Tibial artery (tissue), 4 donors: Measurements from ENCODE around the gene FANCE.
A peak's percentile ranks its signal among the peaks of the same experiment; 100 is the strongest.

Source experiments
- DNase-seq, 2 donors: peaks; one replicate each; pipeline ENCODE4 v3.0.0-alpha.2; 2019
- H3K27ac ChIP-seq, 2 donors: fragments of 200-600 bp; sonication (generic) in 1 of 2; 1 replicate in 1 of 2; 2 replicates in 1 of 2; pipeline ENCODE4 v1.5.1; 2018 to 2019; ENCODE audit warnings: mild to moderate bottlenecking in 1 of 2
- H3K27me3 ChIP-seq, 2 donors: fragments of 200-600 bp; sonication (generic) in 1 of 2; one replicate each; pipeline versions ENCODE4 v1.5.1 to v1.6.0; 2016 to 2019
- H3K36me3 ChIP-seq, 3 donors: fragments of 200-600 bp; sonication (generic) in 2 of 3; one replicate each; pipeline ENCODE4 v1.5.1; 2016 to 2019; ENCODE audit warnings: mild to moderate bottlenecking in 2 of 3
- H3K4me1 ChIP-seq, 4 donors: fragments of 200-600 bp; sonication (generic) in 2 of 4; 1 replicate in 3 of 4; 2 replicates in 1 of 4; pipeline ENCODE4 v1.5.1; 2016 to 2019
- H3K4me3 ChIP-seq, 2 donors: fragments of 200-600 bp; sonication (generic) in 1 of 2; 1 replicate in 1 of 2; 2 replicates in 1 of 2; pipeline ENCODE4 v1.5.1; 2018 to 2019; ENCODE audit warnings: mild to moderate bottlenecking in 2 of 2
- H3K9me3 ChIP-seq, 3 donors: fragments of 200-600 bp; sonication (generic) in 1 of 3; one replicate each; pipeline ENCODE4 v1.5.1; 2016 to 2019
- CTCF ChIP-seq, 2 experiments: fragments of 200-600 bp in 1 of 2; fragments of 450-650 bp in 1 of 2; IDR thresholded peaks; one replicate each; pipeline ENCODE4 v1.5.1; 2017 to 2019; ENCODE audit warnings: antibody characterized with exemption in 2 of 2, mild to moderate bottlenecking in 1 of 2, moderate library complexity in 1 of 2
- intact Hi-C: fragments of 100-400 bp; cut with DNase I; formaldehyde crosslinking; loops from one replicate; pipeline ENCODE4 v1.15.0; 2023; ENCODE audit warnings: low total_unique reads

FANCE gene

DNA sequence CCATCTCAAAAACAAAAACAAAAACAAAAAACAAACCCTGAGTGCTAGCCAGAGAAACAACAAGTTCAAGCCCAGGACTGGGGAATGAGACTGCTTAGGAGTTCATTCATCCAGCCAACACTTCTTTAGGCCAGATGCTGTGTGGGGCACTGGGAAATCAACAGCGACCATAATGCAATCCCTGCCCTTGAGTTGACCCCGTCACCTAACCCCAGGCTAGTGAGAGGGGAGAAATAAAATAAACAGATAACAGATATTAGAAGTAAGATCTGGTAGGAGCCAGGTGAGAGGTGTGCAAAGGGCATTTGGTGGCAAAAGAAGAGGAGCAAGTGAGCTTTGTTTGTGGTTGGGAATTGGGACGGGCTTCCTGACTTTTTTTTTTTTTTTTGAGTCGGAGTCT, 11.2 kb downstream of the FANCE start:
- H3K4me3 ChIP-seq = no peak overlapping the region
- no peaks in the 10 kb centered on the region for H3K9me3 ChIP-seq
- no peak for TF ChIP-seq CTCF (IDR thresholded peaks at IDR 0.05)
- no peak for DNase-seq
- H3K27me3 ChIP-seq = no peaks in the 10 kb centered on the region
- H3K36me3 ChIP-seq = peaks cover 22 to 83% (median 23%) of the 10 kb centered on the region in 3 donors
- peaks cover 0 to 7% (median 2%) of the 10 kb centered on the region in 4 donors for H3K4me1 ChIP-seq
- H3K27ac ChIP-seq = no peak overlapping the region
- intact Hi-C loops = no loop called here

- no peak overlapping the region for H3K4me3 ChIP-seq
- TF ChIP-seq CTCF (IDR thresholded peaks at IDR 0.05) = no peak
- intact Hi-C loops = loop anchor here (5.0 kb wide), 1 partner anchor 123 kb away; the partner anchor contains the start of gene PPARD
- H3K36me3 ChIP-seq = peaks cover 13 to 74% (median 13%) of the 10 kb centered on the region in 3 donors
- no peak overlapping the region for H3K27ac ChIP-seq
- no peak for DNase-seq
- H3K4me1 ChIP-seq = peaks cover 0 to 25% (median 12%) of the 10 kb centered on the region in 4 donors
- no peaks in the 10 kb centered on the region for H3K9me3 ChIP-seq
- H3K27me3 ChIP-seq = no peaks in the 10 kb centered on the region
These were observed 13.5 kb downstream of the FANCE start for GRCh38 chr6:35465646-35466045.

- peak; percentile 93 to 98 for DNase-seq
- peak; percentile 96 to 98 for TF ChIP-seq CTCF (IDR thresholded peaks at IDR 0.05)
- peak within 1 kb of the TSS; percentile 63 to 80 for H3K4me3 ChIP-seq
- intact Hi-C loops = loop anchor here (2.0 to 5.0 kb wide), 2 partner anchors 28 to 126 kb away; partner anchors contain the start of genes PPARD and TEAD3
- H3K27ac ChIP-seq = peak within 1 kb of the TSS; percentile 83 to 86
- no peaks in the 10 kb centered on the region for H3K9me3 ChIP-seq
- H3K27me3 ChIP-seq = no peaks in the 10 kb centered on the region
- H3K4me1 ChIP-seq = peaks cover 0 to 44% (median 26%) of the 10 kb centered on the region in 4 donors
- H3K36me3 ChIP-seq = peaks cover 22 to 74% (median 34%) of the 10 kb centered on the region in 3 donors
These were observed 16.2 kb downstream of the FANCE start, which contains the start of gene RPL10A for GRCh38 chr6:35468181-35468979. TSS of gene RPL10A (plus strand) at chr6:35468401. CDS start at chr6:35468435, 34 bp downstream.

DNA sequence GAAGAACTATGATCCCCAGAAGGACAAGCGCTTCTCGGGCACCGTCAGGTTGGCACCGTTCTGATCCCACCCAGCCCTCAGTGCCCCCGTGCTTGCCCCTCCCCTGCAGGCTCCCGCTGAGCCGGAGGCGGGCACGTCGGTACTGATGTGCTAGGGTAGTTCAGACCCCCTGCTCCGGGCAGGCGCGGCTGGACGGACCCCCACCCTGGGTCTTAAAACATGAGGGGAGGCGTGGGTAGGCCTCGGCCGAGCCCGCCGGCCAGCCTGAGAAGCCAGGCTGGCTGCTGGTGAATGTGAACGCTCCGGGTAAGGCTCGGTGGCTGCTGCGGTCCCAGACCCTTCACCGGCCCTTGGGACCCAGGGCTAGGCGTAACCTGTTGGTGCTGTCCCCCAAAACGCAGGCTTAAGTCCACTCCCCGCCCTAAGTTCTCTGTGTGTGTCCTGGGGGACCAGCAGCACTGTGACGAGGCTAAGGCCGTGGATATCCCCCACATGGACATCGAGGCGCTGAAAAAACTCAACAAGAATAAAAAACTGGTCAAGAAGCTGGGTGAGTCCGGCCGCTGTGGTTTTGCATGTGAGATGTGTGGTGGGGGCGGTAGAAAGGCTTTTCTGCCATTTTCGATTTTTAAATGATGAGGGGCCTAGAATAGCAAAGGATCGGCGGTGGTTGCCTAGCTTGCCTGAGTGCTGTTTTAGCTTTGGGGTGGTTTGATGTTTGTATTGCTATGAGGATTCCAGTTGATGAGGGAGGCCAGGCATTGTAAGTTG, 17.0 kb downstream of the FANCE start:
- intact Hi-C loops = loop anchor here (2.0 to 5.0 kb wide), 2 partner anchors 28 to 127 kb away; partner anchors contain the start of genes PPARD and TEAD3
- H3K9me3 ChIP-seq = no peaks in the 10 kb centered on the region
- TF ChIP-seq CTCF (IDR thresholded peaks at IDR 0.05) = no peak

More for the DNA sequence above, 17.0 kb downstream of the FANCE start:
- Histone ChIP-seq H3K36me3 (peaks cover 29 to 74% (median 42%) of the 10 kb centered on the region in 3 donors), H3K27ac (peak overlapping the region; percentile 83 to 86), H3K4me3 (peak overlapping the region; percentile 63 to 80), H3K4me1 (peaks cover 0 to 49% (median 26%) of the 10 kb centered on the region in 4 donors), H3K27me3 (no peaks in the 10 kb centered on the region)
- DNase-seq = peak in 1 of 2 donors; percentile 43
